Measurements from ENCODE around the gene TBC1D17.

TBC1D17 gene

DNA sequence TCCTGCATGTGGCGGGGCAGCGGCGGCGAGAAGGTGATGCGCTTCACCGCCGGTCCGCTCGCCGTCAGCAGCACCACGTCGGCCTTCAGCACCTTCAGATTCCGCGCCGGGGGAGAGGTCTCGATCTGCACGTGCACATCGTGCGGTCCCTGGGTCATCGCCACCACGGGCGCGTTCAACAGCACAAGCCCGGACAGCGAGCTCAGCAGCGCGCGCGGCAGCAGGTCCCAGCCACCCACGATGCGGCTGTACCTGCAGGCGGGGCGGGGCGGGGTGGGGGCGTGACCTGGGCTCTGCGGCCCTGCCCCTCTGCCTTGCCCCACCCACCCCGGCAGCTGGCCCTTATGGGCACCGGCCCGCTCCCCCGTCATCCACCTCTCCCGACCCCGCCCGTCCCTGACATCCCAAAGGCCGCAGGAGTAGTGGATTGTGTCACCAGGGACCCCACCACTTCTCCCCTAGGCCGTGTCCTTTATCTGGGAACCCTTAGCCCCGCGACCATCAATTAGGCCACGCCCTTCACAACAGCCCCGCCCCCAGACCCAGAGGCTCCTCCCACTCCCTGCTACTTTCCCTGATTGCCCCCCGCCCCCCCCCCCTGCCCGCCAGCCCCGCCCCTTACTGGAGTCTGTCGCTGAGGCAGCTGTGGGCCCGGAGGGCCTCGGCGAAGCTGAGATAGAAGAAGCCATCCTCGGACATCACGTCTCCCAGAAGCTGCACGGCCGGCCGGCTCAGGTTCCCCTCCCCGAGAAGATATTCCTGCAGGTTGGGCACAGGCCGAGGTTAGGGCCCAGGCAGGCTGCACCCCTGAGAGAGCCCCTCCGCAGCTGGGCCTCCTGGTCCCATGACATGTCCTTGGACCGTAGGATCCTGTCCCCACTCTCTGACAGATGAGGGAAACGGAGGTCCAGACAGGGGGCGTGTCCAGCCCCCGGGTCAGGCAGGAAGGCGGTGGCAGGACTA is 13.1 kb downstream of the TBC1D17 start:
- DNase-seq (ENCODE audit: low spot score), result no peak
- FAIRE-seq, result no peak

- DNase-seq (ENCODE audit: low spot score), result no peak
- FAIRE-seq, result no peak
Measured at GRCh38 chr19:49891393-49891792, 13.9 kb downstream of the TBC1D17 start.

DNA sequence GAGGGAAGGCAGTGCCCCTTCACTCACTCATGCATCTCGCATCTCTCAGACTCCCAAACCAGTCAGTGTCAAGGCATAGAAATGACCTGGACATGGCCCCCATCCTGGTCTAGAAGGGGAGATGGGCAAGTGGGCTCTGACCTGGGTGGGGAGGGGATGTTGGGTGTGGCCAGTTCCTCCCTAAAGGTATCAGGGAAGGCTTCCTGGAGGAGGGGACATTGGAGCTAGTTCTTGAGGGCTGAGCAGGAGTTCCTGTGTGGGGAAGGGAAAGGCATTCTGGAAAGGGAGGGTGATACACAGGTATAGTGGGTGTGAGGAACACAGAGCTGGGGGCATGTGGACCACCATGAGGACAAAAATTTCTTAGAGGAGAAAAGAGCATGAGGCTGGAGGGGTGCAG is 15.2 kb downstream of the TBC1D17 start:
- no peak for DNase-seq (ENCODE audit: low spot score)
- FAIRE-seq, result no peak

DNA sequence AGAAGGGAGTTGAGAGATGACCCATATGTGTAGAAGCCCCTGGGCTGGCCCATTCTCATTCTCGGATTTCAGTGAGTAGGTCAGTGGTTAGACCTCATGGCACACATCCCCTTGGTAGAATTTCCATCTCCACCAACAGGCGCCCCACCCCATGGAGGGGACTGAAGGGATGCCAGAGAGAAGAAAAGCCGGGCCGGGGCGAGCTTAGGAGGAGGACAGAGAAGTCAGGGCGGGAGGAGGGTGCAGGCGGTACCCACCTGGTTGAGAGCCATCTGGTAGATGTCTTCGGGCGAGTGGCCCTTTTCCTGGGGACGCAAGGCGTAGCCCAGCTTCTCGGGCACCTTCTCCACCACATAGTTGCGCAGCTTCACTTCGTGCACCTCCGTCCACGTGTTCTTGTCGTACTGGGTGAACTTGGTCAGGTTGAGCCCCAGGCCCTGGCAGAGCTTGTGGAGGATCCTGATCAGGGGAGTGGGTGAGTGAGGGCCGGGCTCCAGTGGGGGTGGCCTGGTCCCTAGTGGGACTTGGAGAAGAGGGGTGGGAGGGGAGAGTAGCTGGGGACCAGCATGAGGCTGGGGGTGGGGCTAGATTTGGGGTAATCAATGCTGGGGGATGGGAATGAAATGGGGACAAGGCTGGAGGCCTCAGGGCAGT is 16.6 kb downstream of the TBC1D17 start:
- DNase-seq (ENCODE audit: low spot score), result no peak
- FAIRE-seq, result no peak

DNA sequence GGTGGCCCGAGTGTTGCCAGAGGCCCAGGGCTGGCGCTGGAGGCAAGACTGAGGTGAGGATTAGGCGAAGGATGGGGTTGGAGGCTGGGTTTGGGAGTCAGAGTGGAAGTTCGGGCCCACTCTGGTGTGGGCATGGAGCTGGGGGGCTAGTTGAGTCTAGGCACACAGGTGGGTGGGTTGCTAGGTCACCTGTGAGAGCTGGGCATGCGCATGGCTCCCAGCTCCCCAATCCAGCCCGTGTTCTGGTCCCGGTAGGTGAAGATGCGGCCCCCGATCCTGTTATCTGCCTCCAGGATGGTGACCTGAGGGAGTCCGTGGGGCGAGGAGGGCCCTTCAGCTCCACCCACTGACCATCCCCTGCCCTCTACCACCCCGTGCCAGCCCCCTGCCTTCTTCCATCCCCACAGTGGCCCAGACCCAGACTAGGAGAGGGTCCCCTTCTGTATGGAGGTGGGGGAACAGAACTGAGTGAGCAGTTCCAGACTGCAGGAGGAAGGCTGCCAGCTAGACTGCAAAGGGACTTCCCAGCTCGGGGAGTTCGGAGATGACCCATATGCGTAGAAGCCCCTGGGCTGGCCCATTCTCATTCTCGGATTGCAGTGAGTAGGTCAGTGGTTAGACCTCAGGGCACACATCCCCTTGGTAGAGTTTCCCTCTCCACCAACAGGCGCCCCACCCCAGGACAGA is 17.5 kb downstream of the TBC1D17 start:
- FAIRE-seq (no peak), DNase-seq (ENCODE audit: low spot score) (no peak)

DNA sequence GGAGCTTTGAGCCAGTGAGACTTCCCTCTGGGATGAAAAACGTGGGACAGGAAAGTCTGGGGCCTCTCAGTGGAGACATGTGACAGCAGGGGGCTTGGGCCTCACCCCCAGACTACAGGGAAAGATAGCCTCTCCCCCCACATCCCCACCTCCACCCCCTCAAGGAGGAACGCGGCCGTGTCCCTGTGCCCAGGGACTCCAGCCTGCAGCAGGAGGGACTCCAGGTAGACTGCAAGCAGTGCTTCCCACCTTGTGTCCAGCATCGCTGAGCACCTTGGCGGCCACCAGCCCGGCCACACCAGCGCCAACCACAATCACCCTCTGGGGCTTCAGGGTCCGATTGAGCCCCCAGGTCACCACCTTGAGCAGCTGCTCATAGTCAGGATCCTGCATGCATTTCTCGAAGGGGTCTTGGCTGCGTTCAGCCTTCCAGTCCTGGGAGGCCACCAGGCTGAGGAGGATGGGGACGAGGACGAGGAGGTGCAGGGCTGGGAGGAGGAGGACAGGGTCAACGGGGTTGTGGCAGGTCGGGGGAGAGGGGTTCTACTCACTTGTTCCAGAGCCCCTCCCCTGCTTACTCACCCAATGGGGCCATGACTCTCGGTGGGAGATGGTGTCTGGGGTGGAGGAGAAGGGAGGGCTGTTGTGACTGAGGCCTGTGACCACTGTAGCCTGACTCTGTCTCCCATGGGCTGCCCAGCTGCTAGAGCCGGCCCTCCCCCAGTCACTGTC is 18.2 kb downstream of the TBC1D17 start:
- FAIRE-seq (no peak), DNase-seq (ENCODE audit: low spot score) (no peak)

DNA sequence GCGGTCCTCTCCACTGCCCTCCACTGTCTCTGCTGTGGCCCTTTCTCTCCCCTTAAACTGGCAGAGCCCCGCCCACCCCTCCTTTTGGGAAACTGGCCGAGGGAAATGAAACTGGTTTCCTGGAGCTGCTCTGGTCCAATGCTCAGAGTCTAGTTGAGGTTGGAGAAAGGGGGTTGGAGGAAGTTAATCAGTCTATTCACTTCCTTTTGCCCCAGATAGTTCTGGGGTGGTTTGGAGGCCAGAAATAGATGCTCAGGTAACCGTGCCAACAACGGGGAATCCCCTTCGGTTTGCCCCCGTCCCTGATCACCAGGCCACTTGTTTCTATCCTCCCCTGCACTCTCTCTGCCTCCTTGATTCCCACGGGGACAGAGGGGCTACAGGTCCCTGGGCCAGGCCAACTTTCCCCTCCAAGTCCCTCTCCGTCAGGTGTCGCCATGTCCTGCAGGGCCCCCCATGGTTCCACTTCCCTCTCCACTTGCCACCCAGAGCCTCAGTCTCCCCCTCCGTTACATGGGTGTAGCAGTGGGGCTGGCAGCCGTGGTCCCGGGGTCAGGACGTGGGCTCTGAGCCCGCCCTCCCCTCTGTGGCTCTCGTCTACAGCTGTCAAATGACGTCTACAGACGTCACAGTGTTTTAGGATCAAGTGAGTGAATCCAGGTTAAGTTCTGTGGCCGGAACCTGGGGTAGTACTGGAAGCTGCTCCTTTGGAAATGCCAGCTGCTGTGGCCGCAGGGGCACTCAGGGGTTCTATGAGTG is 19.5 kb downstream of the TBC1D17 start, which contains the start of gene IL4I1:
Gene IL4I1 (minus strand): TSS at position 25 of the 759 bp plus-strand sequence. CDS start 727 bp downstream, outside the sequence.
- peak; percentile 87 for DNase-seq (ENCODE audit: low spot score)
- peak; percentile 83 for FAIRE-seq

GRCh38 chr19:49904136-49904535 is 26.6 kb downstream of the TBC1D17 start:
- no peak for FAIRE-seq
- no peak for DNase-seq (ENCODE audit: low spot score)

- FAIRE-seq, result no peak
- no peak for DNase-seq (ENCODE audit: low spot score)
Measured at GRCh38 chr19:49906879-49907564, 29.5 kb downstream of the TBC1D17 start.

GRCh38 chr19:49907745-49908446 is 30.4 kb downstream of the TBC1D17 start:
- FAIRE-seq, result no peak
- DNase-seq (ENCODE audit: low spot score), result no peak

DNA sequence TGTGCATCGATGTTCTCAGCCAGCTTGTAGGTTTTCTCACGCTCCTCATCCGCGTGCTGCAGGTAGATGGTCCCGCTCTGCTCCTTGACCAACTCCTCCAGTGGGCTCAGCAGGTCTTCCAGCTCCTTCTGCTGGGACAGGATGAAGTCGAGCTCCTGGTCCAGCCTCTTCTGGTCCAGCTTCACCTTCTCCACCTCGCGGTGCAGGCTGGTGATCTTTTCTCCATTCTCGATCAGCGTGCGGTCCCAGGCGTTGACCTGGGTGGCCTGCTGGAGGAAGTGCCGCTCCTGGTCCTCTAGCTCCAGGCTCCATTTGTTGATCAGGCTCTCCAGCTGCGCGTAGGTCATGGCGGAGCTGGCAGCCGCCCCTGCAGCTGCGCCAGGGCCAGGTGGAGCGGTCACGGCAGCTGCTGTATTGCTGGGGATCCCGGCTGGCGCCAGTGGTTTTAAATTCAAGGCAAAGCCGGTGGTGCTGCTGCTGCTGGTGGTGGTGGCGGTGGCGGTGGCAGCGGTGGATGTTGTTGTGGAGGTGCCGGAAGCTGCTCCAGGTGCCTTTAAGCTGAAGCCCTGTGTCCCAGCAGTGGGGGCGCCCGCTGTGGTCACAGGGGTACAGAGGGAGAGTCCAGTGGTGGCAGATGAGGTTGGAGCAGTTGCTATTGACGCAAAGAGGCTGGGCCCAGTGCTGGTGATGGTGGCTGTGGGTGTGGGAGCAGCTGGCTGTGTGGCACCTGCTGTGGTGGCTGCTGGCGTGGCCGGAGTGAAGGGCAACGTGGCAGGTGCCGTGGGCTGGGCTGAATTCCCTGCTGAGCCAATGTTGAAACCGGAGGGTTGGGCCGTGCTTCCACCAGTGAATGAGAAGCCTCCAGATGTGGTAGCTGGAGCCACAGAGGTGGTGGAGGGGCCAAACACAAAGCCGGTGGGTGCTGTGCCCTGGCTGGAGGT is 31.2 kb downstream of the TBC1D17 start:
- DNase-seq (ENCODE audit: low spot score) (no peak), FAIRE-seq (no peak)

GRCh38 chr19:49910179-49910578 is 32.7 kb downstream of the TBC1D17 start:
- FAIRE-seq, result no peak

DNA sequence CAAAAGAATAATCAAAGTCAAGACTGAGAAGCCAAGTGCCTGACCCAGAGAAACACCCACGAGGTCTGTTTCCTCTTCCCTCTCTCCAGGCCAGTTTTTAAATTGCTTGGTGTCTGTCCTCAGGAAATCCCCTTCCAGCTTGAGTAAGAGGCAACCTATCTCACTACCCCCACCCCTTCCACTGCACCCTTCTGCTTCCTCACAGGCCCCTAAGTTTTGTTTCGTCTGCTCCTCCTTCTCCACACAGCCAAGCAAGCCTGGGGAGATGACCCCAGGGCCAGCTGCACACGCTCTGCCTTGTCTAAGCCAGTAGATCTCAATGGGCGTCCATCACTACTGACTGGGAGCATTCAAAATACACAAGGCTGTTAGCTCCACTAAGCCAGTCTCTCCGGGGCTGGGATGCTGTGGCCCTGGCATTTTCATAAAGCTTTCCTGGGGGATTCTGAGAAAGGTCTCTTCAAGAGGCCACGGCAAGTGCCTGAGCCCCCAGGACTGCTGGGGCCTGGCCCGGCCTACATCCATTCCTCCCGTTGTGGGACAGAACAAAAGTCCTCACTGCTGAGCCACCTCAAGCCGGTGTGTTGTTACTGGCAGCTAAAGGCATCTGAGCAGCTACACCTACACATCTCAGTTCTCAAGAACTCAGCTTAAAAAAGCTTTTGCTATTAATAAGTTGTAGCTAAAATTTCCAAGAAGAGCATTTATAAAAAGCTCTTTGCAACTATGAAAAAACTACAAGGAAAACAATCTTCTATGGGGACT is 34.1 kb downstream of the TBC1D17 start:
- FAIRE-seq, result no peak
- DNase-seq (ENCODE audit: low spot score), result no peak

More at GRCh38 chr19:49910179-49910578, 32.7 kb downstream of the TBC1D17 start:
- no peak for DNase-seq (ENCODE audit: low spot score)

GRCh38 chr19:49912965-49913685 is 35.6 kb downstream of the TBC1D17 start:
- FAIRE-seq (no peak), DNase-seq (ENCODE audit: low spot score) (no peak)

DNA sequence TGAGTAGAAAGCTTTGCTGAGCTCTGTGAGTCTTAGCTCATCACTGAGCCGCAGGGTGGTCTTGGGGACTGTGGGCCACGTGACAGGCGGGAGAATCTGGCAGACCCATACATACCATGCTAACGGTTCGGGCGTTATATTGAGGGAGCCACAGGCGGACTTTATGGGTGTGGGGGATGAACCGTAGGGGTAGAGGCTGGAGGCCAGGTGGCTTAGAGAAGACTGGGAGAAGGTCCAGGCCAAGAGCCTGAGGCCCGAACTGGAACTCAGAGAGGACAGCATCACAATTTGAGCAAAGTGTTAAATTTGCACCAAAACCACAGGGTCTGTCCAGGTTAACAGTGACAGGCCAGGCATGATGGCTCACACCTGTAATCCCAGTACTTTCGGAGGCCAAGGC is 36.2 kb downstream of the TBC1D17 start:
- DNase-seq (ENCODE audit: low spot score) (no peak), FAIRE-seq (no peak)

GRCh38 chr19:49915271-49915670 is 37.8 kb downstream of the TBC1D17 start:
- DNase-seq (ENCODE audit: low spot score), result no peak
- no peak for FAIRE-seq

Measured in RCC 7860 (cell line).